SJCRH30 (cell line): ENCODE results near the gene SNX27. TPM values are rescaled to one million over a fixed set of nuclear protein-coding genes. Genes with fewer than 3 reads are reported as not detected.
"Not testable (repeated sequence)": the region's sequence is repeated elsewhere in the genome, so short reads cannot be mapped to it uniquely, and the experiment has no call there.

Source experiments
- DNase-seq, 2 experiments: peaks; one replicate each; pipeline ENCODE4 v3.0.0-alpha.2; 2015 to 2020
- H3K27ac ChIP-seq: fragments of 250-450 bp; sonication (Bioruptor Pico); 2 replicates; pipeline ENCODE4 v1.5.1; 2020; ENCODE audit warnings: mild to moderate bottlenecking, moderate library complexity
- H3K27me3 ChIP-seq: fragments of 250-450 bp; sonication (Bioruptor Pico); 2 replicates; pipeline ENCODE4 v1.5.1; 2020; ENCODE audit warnings: mild to moderate bottlenecking, moderate library complexity
- H3K36me3 ChIP-seq: fragments of 250-450 bp; sonication (Bioruptor Pico); 2 replicates; pipeline ENCODE4 v1.5.1; 2020; ENCODE audit warnings: mild to moderate bottlenecking, moderate library complexity
- H3K4me1 ChIP-seq: fragments of 250-450 bp; sonication (Bioruptor Pico); 2 replicates; pipeline ENCODE4 v1.5.1; 2020; ENCODE audit warnings: mild to moderate bottlenecking, moderate library complexity
- H3K4me3 ChIP-seq: fragments of 250-450 bp; sonication (Bioruptor Pico); 2 replicates; pipeline ENCODE4 v1.5.1; 2020; ENCODE audit warnings: mild to moderate bottlenecking, moderate library complexity
- H3K9me3 ChIP-seq: fragments of 250-450 bp; sonication (Bioruptor Pico); replicated peaks from 2 replicates; pipeline ENCODE4 v1.5.1; 2020; ENCODE audit warnings: mild to moderate bottlenecking, moderate library complexity
- total RNA-seq: library from RNA; depleted of rRNA; stranded (reverse); fragments of >200 nt; shearing (Covaris generic); gene quantifications from 2 replicates; pipeline ENCODE4 v1.2.3, GENCODE V29; 2014

Gene SNX27
- total RNA-seq, 1 experiment from 2014 or later, result 28.9 TPM

DNA sequence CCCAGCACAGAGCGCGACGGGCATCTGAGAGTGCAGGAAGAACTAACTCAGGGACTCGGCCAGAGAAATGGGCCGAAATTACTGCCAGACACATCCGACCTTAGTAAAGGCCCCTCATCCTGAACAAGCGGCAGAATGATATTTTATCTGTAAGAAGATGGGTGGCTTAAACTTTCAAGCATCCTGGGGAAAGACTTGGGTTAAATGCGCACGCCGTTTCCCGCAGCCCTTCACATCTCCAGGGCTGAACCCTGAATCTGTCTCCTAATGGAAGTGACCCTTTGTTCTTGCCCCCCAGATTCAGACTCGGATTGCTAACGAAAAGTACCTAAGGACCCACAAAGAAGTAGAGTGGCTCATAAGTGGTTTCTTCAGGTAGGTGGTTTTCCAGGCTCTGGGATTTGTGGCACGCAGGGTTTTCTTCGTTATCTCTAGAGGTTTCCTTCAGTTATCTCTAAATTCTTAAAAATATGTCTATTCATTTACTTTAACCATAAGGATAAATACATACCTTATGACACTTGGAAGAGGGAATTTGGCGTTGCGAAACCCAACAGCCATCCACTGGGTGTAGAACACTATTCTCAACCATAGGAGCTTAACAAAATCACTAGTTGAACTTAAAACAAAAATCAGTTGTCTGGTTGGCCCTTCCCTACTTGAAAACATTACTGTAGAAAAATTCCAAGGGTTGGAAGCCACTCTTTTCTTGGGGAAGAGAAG is 110.1 kb downstream of the SNX27 start:
- Histone ChIP-seq H3K4me3 (peak overlapping the region; percentile 49), H3K4me1 (no peaks in the 10 kb centered on the region), H3K27me3 (no peaks in the 10 kb centered on the region), H3K36me3 (no peaks in the 10 kb centered on the region), H3K27ac (no peak overlapping the region), H3K9me3 (no peaks in the 10 kb centered on the region)
- DNase-seq, result no peak

DNA sequence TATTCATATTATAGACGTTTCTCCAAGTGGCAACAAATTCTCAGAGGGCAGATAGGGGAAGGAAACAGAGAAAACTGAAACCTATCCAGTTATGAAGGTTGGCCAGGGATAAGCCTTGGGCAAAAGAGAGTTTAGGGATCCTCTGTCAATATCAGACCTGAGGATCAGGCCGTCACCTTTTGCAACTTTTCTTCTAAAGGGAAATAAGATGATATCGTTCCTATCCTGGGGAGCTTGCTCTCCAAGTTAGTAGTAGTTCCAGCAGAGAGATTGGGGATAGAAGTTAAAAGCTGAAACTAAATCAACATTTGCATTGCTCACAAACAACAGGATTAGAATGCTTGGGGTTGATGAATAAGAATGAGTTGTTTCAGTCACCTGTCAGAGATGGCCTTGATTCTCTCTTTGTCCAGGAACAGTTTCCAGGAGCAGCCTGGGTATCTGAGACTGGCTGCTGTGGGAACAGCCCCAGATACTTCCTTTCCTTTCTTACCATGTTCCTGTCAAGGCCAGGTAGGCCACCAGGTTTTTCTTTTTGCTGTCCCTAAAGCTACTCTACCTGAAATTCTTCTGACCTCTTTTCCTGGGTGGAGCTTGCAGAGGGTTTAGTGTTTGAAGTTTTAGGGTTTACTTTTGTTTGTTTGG is 112.0 kb downstream of the SNX27 start:
- H3K27me3 ChIP-seq, result 0 out of 2 replicates have a peak, but pooled peaks cover 3% of the 10 kb centered on the region
- H3K36me3 ChIP-seq, result no peaks in the 10 kb centered on the region
- no peak overlapping the region for H3K4me3 ChIP-seq
- no peaks in the 10 kb centered on the region for H3K4me1 ChIP-seq
- H3K27ac ChIP-seq, result no peak overlapping the region
- no peak for DNase-seq
- H3K9me3 ChIP-seq, result no peaks in the 10 kb centered on the region

GRCh38 chr1:151728151-151729054 is 116.6 kb downstream of the SNX27 start:
- DNase-seq, result peak in 1 of 2 experiments; percentile 13
- Histone ChIP-seq H3K4me1 (no peaks in the 10 kb centered on the region; the same call in 1 of the 2 replicates), H3K27me3 (0 out of 2 replicates have a peak, but pooled peaks cover 3% of the 10 kb centered on the region), H3K27ac (no peak overlapping the region), H3K4me3 (no peak overlapping the region; the same call in 1 of the 2 replicates), H3K9me3 (no peaks in the 10 kb centered on the region), H3K36me3 (no peaks in the 10 kb centered on the region)

DNA sequence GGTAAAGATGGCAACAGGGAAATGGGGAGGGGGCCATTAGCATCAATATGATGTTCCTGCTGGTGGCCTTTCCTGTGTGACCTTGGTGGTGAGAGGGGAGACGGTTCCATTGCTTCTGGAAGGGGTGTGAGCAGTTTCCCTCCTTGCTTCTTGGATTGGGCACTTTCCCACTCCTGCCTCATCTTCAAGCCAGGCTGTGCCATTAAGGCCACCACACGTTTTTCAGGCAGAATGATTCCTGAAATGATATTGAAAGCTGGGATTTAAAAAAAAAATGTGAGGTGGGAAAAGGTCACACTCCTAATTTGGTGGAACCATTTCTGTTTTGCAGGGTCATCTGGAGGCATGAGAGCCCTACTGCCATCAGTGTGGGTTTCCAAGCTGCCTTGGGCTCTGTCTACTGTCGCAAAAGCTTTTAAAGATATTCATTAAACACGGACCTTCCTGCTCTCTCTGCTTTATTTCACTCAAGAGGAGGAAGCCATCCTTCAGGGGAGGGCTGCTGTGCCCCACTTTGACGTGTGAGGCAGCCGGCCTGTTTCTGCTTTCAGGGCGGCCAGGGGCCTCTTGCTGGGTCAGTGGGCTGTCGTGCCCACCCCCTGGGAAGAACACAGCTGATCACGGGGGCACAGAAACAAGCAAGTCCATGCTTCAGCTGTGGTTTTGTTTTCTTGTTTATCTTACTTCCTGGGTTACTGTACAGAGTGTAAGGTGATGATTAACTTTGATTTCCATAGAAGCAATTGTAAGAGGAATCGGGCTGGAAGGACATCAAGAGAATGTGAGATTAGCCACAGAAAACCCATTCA is 117.5 kb downstream of the SNX27 start:
- Histone ChIP-seq H3K4me1 (no peaks in the 10 kb centered on the region; the same call in 1 of the 2 replicates), H3K9me3 (no peaks in the 10 kb centered on the region), H3K4me3 (no peak overlapping the region), H3K27ac (no peak overlapping the region), H3K36me3 (no peaks in the 10 kb centered on the region), H3K27me3 (0 out of 2 replicates have a peak, but pooled peaks cover 3% of the 10 kb centered on the region)
- DNase-seq, result no peak

GRCh38 chr1:151729966-151730291 is 118.1 kb downstream of the SNX27 start:
- Histone ChIP-seq H3K36me3 (no peaks in the 10 kb centered on the region), H3K4me1 (no peaks in the 10 kb centered on the region; the same call in 1 of the 2 replicates), H3K9me3 (no peaks in the 10 kb centered on the region), H3K27ac (no peak overlapping the region), H3K27me3 (0 out of 2 replicates have a peak, but pooled peaks cover 3% of the 10 kb centered on the region), H3K4me3 (no peak overlapping the region)
- DNase-seq, result no peak

DNA sequence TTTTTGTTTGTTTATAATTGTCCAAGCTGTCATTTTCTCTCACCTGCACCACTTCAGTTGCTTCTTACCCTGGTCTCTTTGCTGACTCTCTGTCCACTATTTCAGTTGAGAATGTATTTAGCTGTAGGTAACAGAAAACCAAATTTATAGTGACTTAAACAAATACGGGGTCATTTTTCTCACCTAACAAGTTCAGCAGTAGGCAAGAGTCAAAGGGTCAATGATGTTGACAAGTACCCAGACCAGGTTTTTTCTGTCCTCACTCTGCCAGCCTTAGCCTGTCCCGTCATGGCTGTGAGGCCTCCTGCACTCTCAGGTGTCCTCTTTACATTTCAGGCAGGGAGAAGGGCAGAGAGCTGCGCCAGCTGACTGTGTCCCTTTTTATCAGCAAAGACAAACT is 121.3 kb downstream of the SNX27 start:
- no peaks in the 10 kb centered on the region; the same call in 1 of the 2 replicates for H3K4me1 ChIP-seq
- no peak overlapping the region for H3K27ac ChIP-seq
- H3K36me3 ChIP-seq, result no peaks in the 10 kb centered on the region
- DNase-seq, result no peak
- H3K4me3 ChIP-seq, result no peak overlapping the region
- no peaks in the 10 kb centered on the region for H3K27me3 ChIP-seq
- H3K9me3 ChIP-seq, result no peaks in the 10 kb centered on the region; the same call in 1 of the 2 replicates

DNA sequence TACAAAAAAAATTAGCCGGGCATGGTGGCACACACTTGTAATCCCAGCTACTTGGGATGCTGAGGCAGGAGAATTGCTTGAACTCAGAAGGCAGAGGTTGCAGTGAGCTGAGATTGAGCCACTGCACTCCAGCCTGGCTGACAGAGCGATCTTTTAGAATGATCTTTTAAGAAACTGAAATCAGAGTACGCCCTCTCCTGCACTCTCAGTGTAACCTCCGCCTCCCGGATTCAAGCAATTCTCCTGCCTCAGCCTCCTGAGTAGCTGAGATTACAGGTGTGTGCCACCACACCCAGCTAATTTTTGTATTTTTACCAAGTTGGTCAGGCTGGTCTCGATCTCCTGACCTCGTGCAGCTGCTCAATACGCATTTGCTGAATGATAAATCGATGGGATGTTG is 122.1 kb downstream of the SNX27 start:
- H3K36me3 ChIP-seq, H3K9me3 ChIP-seq, H3K4me1 ChIP-seq, DNase-seq, H3K4me3 ChIP-seq, H3K27me3 ChIP-seq, H3K27ac ChIP-seq: not testable (repeated sequence)

DNA sequence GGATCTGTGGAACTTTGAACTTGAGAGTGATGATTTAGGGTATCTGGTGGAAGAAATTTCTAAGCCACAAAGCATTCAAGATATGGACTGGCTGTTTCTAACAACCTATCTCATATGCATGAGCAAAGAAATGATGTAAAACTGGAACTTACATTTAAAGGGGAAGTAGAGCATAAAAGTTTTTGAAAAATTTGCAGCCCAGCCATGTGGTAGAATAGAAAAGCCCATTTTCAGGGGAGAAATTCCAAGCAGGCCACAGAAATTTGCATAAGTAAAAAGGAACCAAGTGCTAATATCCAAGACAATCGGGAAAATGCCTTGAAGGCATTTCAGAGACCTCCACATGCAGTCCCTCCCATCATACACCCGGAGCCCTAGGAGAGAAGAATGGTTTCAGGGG is 125.2 kb downstream of the SNX27 start:
- DNase-seq, result no peak
- H3K4me3 ChIP-seq, result no peak overlapping the region
- H3K36me3 ChIP-seq, result no peaks in the 10 kb centered on the region
- no peak overlapping the region for H3K27ac ChIP-seq
- no peaks in the 10 kb centered on the region for H3K27me3 ChIP-seq
- H3K9me3 ChIP-seq, result no peaks in the 10 kb centered on the region; the same call in 1 of the 2 replicates
- H3K4me1 ChIP-seq, result no peaks in the 10 kb centered on the region

DNA sequence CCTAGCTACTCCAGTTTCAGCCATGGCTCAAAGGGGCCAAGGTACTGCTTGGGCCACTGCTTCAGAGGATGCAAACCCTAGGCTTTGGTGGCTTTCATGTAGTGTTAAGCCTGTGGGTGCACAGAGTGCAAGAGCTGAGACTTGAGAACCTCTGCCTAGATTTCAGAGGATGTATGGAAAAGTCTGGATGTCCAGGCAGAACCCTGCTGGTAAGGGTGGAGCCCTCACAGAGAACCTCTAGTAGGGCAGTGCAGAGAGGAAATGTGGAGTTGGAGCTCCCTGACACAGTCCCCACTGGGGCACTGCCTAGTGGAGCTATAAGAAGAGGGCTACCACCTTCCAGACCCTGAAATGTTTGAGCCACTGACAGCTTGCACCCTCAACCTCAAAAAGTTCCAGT is 125.6 kb downstream of the SNX27 start:
- H3K27ac ChIP-seq, result no peak overlapping the region
- no peak for DNase-seq
- H3K4me1 ChIP-seq, result no peaks in the 10 kb centered on the region
- H3K9me3 ChIP-seq, result no peaks in the 10 kb centered on the region; the same call in 1 of the 2 replicates
- no peak overlapping the region for H3K4me3 ChIP-seq
- no peaks in the 10 kb centered on the region for H3K36me3 ChIP-seq
- no peaks in the 10 kb centered on the region for H3K27me3 ChIP-seq

DNA sequence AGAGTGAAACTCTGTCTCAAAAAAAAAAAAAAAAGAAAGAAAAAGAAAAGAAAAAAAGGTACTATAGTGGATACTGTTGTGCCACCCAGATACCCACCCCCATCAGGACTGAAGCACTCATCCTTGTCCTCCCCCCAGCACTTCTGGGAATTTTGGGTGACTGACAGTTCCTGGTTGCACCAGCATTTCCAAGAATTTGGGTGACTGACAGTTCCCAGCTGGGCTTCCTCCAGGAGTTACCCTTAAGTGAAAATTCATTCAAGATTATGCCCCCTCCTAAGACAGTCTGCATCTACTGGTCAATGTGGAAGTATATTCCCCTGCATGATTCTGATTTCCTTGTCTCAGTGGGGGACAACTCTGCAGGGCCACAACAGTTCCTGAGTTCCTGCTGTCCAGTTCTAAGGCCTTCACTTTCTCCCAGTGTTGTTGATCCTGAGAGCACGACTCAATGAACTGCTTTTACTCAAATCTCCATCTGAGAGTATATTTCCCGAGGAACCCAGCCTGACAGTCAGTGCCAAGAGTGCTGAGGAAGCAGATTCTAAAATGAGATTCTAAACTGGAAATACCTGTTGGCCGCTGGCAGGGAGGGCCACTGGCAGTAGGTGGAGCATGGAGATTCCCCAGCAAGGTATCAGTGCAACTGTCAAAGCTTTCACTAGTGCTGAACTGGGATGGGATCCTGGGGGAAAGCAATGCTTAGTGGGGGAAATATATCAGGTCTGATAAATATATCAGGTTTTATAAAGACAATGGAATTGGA is 127.9 kb downstream of the SNX27 start:
- Histone ChIP-seq H3K36me3 (no peaks in the 10 kb centered on the region), H3K9me3 (peaks cover 2% of the 10 kb centered on the region; the same call in 1 of the 2 replicates), H3K27ac (no peak overlapping the region), H3K4me3 (no peak overlapping the region), H3K27me3 (no peaks in the 10 kb centered on the region), H3K4me1 (no peaks in the 10 kb centered on the region)
- no peak for DNase-seq

DNA sequence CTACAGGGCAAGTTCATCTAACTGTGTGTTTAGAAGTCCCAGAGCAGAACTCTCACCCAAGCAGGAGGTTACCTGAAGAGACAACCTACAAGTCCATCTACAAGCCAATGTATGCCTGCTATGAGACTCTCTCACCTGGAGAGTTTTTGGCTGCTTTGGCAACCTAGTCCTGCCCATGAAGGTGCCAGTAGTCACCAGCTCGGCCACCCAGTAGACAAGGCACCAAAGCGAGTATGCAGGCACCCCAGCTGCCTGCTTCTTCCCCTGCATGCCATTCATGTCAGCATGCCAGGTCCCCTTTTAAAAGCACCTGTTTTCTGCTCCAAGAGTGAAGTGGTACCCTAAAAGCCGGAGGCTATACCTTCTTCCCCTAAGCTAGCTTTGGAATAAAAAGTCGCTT is 129.7 kb downstream of the SNX27 start:
- Histone ChIP-seq H3K36me3 (no peaks in the 10 kb centered on the region), H3K27me3 (peaks cover 5% of the 10 kb centered on the region; the same call in 1 of the 2 replicates), H3K9me3 (peaks cover 2% of the 10 kb centered on the region; the same call in 1 of the 2 replicates), H3K4me3 (no peak overlapping the region), H3K27ac (no peak overlapping the region), H3K4me1 (no peaks in the 10 kb centered on the region)
- no peak for DNase-seq
